HL-60 (cell line): ENCODE measurements around the gene BARHL1.

Experiments
- CTCF ChIP-seq: IDR thresholded peaks from one replicate; pipeline ENCODE4 v1.5.1; 2011; ENCODE audit warnings: low read length, control low read depth, inconsistent platforms; ENCODE audit not compliant: insufficient read depth
- GABPA ChIP-seq: IDR thresholded peaks from 2 replicates; pipeline ENCODE4 v1.6.1; 2012; ENCODE audit warnings: low read depth
- POLR2AphosphoS5 ChIP-seq: IDR thresholded peaks from 2 replicates; pipeline ENCODE4 v1.6.1; 2012; ENCODE audit warnings: low read depth

GRCh38 chr9:132552041-132552440 lies 30.4 kb upstream of the BARHL1 start:
- no peak for TF ChIP-seq POLR2AphosphoS5
- no peak for TF ChIP-seq CTCF
- no peak for TF ChIP-seq GABPA
